HepG2 (cell line): Measurements from ENCODE around the gene NOL12. TPM values are rescaled to one million over a fixed set of nuclear protein-coding genes. Genes with fewer than 3 reads are reported as not detected.
A peak's percentile ranks its signal among the peaks of the same experiment; 100 is the strongest.

Experiments
- ARNT2 ChIP-seq: sonication (generic); formaldehyde crosslinking; IDR thresholded peaks from 2 replicates; pipeline ENCODE4 v1.8.0; 2022; ENCODE audit warnings: mild to moderate bottlenecking, low read depth, missing genetic modification reagents, moderate library complexity
- BRD4 ChIP-seq: sonication (generic); formaldehyde crosslinking; IDR thresholded peaks from 2 replicates; pipeline ENCODE4 v1.4.0; 2020; ENCODE audit warnings: missing genetic modification reagents
- CREM ChIP-seq, 2 experiments: sonication (generic) in 1 of 2; formaldehyde crosslinking in 1 of 2; IDR thresholded peaks; 2 replicates each; pipeline versions ENCODE4 v1.4.0 to v1.6.1; 2016 to 2020; ENCODE audit warnings: antibody characterized with exemption in 1 of 2, mild to moderate bottlenecking in 1 of 2, missing genetic modification reagents in 1 of 2
- GATAD2A ChIP-seq: IDR thresholded peaks from 2 replicates; pipeline ENCODE4 v1.6.1; 2016
- KDM1A ChIP-seq: IDR thresholded peaks from 2 replicates; pipeline ENCODE4 v1.6.1; 2016; ENCODE audit warnings: missing compliant biosample characterization
- KDM2A ChIP-seq: sonication (generic); formaldehyde crosslinking; IDR thresholded peaks from 2 replicates; pipeline ENCODE4 v1.4.0; 2020; ENCODE audit warnings: low read depth, missing genetic modification reagents, borderline replicate concordance
- NFYC ChIP-seq: IDR thresholded peaks from 2 replicates; pipeline ENCODE4 v1.6.1; 2016; ENCODE audit warnings: missing genetic modification reagents, missing compliant biosample characterization
- PHB2 ChIP-seq: fragments of 450-650 bp; IDR thresholded peaks from 2 replicates; pipeline ENCODE4 v1.6.1; 2018; ENCODE audit not compliant: partially characterized antibody
- POLR2AphosphoS5 ChIP-seq: IDR thresholded peaks from 2 replicates; pipeline ENCODE4 v1.6.1; 2012; ENCODE audit warnings: low read depth, low read length
- RAD51 ChIP-seq: fragments of 450-650 bp; IDR thresholded peaks from 2 replicates; pipeline ENCODE4 v1.6.1; 2016; ENCODE audit warnings: borderline replicate concordance
- SKI ChIP-seq: fragments of 450-650 bp; IDR thresholded peaks from one replicate; pipeline ENCODE4 v1.6.1; 2018; ENCODE audit warnings: mild to moderate bottlenecking; ENCODE audit not compliant: partially characterized antibody
- SOX6 ChIP-seq, 2 experiments: fragments of 450-650 bp in 1 of 2; sonication (generic) in 1 of 2; formaldehyde crosslinking in 1 of 2; IDR thresholded peaks; 2 replicates each; pipeline versions ENCODE4 v1.4.0 to v1.6.1; 2017 to 2020; ENCODE audit warnings: antibody characterized with exemption in 1 of 2, mild to moderate bottlenecking in 1 of 2, missing genetic modification reagents in 1 of 2
- SSRP1 ChIP-seq: IDR thresholded peaks from 2 replicates; pipeline ENCODE4 v1.6.1; 2016; ENCODE audit warnings: control low read depth
- TBX2 ChIP-seq: sonication (generic); formaldehyde crosslinking; IDR thresholded peaks from 2 replicates; pipeline ENCODE4 v1.5.0; 2020; ENCODE audit warnings: missing genetic modification reagents, mild to moderate bottlenecking, borderline replicate concordance
- TGIF2 ChIP-seq: IDR thresholded peaks from 2 replicates; pipeline ENCODE4 v1.6.1; 2016; ENCODE audit warnings: control low read depth, missing compliant biosample characterization
- ZBTB38 ChIP-seq: sonication (generic); formaldehyde crosslinking; IDR thresholded peaks from 2 replicates; pipeline ENCODE4 v1.5.1; 2020; ENCODE audit warnings: mild to moderate bottlenecking, missing genetic modification reagents
- ZFY ChIP-seq: sonication (generic); formaldehyde crosslinking; IDR thresholded peaks from 2 replicates; pipeline ENCODE4 v1.4.0; 2020; ENCODE audit warnings: missing genetic modification reagents
- ZMYM2 ChIP-seq: sonication (generic); formaldehyde crosslinking; IDR thresholded peaks from 2 replicates; pipeline ENCODE4 v1.8.0; 2022; ENCODE audit warnings: mild to moderate bottlenecking, missing genetic modification reagents
- ZMYM3 ChIP-seq: sonication (generic); formaldehyde crosslinking; IDR thresholded peaks from 2 replicates; pipeline ENCODE4 v1.5.1; 2020; ENCODE audit warnings: mild to moderate bottlenecking, missing genetic modification reagents
- ZNF24 ChIP-seq: fragments of 450-650 bp; IDR thresholded peaks from 2 replicates; pipeline ENCODE4 v1.6.1; 2017; ENCODE audit warnings: antibody characterized with exemption, mild to moderate bottlenecking
- ZNF264 ChIP-seq: sonication (generic); formaldehyde crosslinking; IDR thresholded peaks from 2 replicates; pipeline ENCODE4 v1.4.0; 2020; ENCODE audit warnings: missing genetic modification reagents
- ZNF629 ChIP-seq: sonication (generic); formaldehyde crosslinking; conservative IDR thresholded peaks from 2 replicates; pipeline ENCODE4 v1.5.0; 2020; ENCODE audit warnings: missing genetic modification reagents
- polyA plus RNA-seq, 8 experiments: library from polyadenylated mRNA; depleted of rRNA in 3 of 8; stranded (reverse) in 7 of 8; unstranded in 1 of 8; fragments of >200 nt; fragmentation: Illumina TruSeq in 4 of 8; extraction: Trizol in 4 of 8; gene quantifications; 2 replicates each; pipeline versions ENCODE4 v1.2.1 to v1.2.3, GENCODE V29; 2011 to 2016; ENCODE audit warnings: low read depth in 4 of 8, missing spikeins in 1 of 8, mixed read lengths in 1 of 8; ENCODE audit not compliant: insufficient read depth in 1 of 8
- total RNA-seq, 5 experiments: library from RNA; depleted of rRNA; stranded (reverse); fragments of >200 nt; fragmentation: Illumina TruSeq; extraction: Trizol; gene quantifications; 2 replicates each; pipeline ENCODE4 v1.2.3, GENCODE V29; 2016; ENCODE audit warnings: low read depth in 1 of 5
- TF ChIP-seq, protein P1 (sequence below): sonication (generic); formaldehyde crosslinking; IDR thresholded peaks from 2 replicates; pipeline ENCODE4 v1.9.0; 2021; ENCODE audit warnings: mild to moderate bottlenecking, missing genetic modification reagents
- TF ChIP-seq, protein P2 (sequence below): sonication (generic); formaldehyde crosslinking; IDR thresholded peaks from 2 replicates; pipeline ENCODE4 v1.4.0; 2020; ENCODE audit warnings: missing genetic modification reagents

Gene NOL12
- total and polyA plus RNA-seq, 2 of the 13 experiments (the other 11 are each of a cell fraction or from before 2014, with no cell fraction given) = 14.3 to 31.4 TPM

DNA sequence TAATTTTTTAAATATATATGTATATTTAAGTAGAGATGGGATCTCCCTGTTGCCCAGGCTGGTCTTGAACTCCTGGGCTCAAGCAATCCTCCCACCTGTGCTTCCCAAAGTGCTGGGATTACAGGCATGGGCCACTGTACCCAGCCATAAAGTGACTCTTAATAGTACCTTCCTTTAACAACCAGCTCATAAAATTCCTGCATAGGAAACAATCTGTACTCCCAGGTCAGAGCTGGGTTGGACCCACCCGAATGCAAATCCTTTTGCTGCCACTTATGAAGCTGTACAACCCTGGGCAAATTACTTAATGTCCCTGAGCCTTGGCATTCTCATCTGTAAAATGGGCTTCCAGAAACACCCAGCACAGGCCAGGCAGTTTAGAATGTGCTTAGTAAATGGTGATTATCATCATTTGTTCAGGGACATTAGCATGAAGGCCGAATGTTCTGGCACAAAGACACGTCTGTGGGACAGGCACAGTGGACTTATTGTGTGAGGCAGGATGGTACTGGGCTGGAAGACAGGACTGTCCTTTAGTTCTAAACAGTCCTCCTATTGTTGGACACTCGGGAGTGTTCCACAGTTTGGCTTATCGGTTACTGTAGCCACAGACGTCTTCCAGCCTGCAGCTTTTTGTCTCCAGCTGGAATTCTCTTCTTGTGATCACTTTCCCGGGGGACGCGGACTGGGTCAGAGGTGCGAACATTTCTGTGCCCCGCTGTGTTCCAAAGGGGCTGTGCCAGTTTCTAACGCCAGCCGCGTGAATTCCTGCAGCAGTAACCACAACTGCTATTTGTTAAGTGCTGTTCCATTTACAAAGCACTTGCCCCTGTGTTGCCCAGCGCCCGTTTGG, 21.7 kb upstream of the NOL12 start (continued):
- TF ChIP-seq SOX6 (IDR thresholded peaks at IDR 0.05) = no peak
- peak; percentile 44 for TF ChIP-seq SOX6 (CRISPR knock-in tag; IDR thresholded peaks at IDR 0.05)
- no peak for TF ChIP-seq BRD4 (CRISPR knock-in tag)
- TF ChIP-seq NFYC (CRISPR knock-in tag) = no peak
- TF ChIP-seq POLR2AphosphoS5 = peak; percentile 42; the same call in 1 of the 2 replicates
- peak; percentile 93 for TF ChIP-seq ZMYM3 (CRISPR knock-in tag)
- TF ChIP-seq SKI = peak; percentile 48
- no peak for TF ChIP-seq KDM2A (CRISPR knock-in tag)
- TF ChIP-seq, protein P1, sequence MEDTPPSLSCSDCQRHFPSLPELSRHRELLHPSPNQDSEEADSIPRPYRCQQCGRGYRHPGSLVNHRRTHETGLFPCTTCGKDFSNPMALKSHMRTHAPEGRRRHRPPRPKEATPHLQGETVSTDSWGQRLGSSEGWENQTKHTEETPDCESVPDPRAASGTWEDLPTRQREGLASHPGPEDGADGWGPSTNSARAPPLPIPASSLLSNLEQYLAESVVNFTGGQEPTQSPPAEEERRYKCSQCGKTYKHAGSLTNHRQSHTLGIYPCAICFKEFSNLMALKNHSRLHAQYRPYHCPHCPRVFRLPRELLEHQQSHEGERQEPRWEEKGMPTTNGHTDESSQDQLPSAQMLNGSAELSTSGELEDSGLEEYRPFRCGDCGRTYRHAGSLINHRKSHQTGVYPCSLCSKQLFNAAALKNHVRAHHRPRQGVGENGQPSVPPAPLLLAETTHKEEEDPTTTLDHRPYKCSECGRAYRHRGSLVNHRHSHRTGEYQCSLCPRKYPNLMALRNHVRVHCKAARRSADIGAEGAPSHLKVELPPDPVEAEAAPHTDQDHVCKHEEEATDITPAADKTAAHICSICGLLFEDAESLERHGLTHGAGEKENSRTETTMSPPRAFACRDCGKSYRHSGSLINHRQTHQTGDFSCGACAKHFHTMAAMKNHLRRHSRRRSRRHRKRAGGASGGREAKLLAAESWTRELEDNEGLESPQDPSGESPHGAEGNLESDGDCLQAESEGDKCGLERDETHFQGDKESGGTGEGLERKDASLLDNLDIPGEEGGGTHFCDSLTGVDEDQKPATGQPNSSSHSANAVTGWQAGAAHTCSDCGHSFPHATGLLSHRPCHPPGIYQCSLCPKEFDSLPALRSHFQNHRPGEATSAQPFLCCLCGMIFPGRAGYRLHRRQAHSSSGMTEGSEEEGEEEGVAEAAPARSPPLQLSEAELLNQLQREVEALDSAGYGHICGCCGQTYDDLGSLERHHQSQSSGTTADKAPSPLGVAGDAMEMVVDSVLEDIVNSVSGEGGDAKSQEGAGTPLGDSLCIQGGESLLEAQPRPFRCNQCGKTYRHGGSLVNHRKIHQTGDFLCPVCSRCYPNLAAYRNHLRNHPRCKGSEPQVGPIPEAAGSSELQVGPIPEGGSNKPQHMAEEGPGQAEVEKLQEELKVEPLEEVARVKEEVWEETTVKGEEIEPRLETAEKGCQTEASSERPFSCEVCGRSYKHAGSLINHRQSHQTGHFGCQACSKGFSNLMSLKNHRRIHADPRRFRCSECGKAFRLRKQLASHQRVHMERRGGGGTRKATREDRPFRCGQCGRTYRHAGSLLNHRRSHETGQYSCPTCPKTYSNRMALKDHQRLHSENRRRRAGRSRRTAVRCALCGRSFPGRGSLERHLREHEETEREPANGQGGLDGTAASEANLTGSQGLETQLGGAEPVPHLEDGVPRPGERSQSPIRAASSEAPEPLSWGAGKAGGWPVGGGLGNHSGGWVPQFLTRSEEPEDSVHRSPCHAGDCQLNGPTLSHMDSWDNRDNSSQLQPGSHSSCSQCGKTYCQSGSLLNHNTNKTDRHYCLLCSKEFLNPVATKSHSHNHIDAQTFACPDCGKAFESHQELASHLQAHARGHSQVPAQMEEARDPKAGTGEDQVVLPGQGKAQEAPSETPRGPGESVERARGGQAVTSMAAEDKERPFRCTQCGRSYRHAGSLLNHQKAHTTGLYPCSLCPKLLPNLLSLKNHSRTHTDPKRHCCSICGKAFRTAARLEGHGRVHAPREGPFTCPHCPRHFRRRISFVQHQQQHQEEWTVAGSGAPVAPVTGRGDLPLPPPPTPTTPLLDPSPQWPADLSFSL = no peak
- peak; percentile 50; the same call in 1 of the 2 replicates for TF ChIP-seq ZBTB38 (CRISPR knock-in tag)
- TF ChIP-seq ZNF24 = peak; percentile 27; the same call in 1 of the 2 replicates
- TF ChIP-seq PHB2 = no peak
- TF ChIP-seq, protein P2, sequence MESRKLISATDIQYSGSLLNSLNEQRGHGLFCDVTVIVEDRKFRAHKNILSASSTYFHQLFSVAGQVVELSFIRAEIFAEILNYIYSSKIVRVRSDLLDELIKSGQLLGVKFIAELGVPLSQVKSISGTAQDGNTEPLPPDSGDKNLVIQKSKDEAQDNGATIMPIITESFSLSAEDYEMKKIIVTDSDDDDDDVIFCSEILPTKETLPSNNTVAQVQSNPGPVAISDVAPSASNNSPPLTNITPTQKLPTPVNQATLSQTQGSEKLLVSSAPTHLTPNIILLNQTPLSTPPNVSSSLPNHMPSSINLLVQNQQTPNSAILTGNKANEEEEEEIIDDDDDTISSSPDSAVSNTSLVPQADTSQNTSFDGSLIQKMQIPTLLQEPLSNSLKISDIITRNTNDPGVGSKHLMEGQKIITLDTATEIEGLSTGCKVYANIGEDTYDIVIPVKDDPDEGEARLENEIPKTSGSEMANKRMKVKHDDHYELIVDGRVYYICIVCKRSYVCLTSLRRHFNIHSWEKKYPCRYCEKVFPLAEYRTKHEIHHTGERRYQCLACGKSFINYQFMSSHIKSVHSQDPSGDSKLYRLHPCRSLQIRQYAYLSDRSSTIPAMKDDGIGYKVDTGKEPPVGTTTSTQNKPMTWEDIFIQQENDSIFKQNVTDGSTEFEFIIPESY (CRISPR knock-in tag) = peak; percentile 73
- no peak for TF ChIP-seq TGIF2 (CRISPR knock-in tag)
- no peak for TF ChIP-seq ZNF264 (CRISPR knock-in tag)
- TF ChIP-seq TBX2 (CRISPR knock-in tag) = peak; percentile 36; the same call in 1 of the 2 replicates
- no peak for TF ChIP-seq ARNT2 (CRISPR knock-in tag)
- TF ChIP-seq SSRP1 (CRISPR knock-in tag) = 0 out of 2 replicates have a peak, but pooled peaks have one; percentile 49
- TF ChIP-seq KDM1A = peak; percentile 92; the same call in 1 of the 2 replicates
- peak; percentile 56; the same call in 1 of the 2 replicates for TF ChIP-seq ZMYM2 (CRISPR knock-in tag)
- TF ChIP-seq CREM (IDR thresholded peaks at IDR 0.05) = no peak
- TF ChIP-seq CREM (CRISPR knock-in tag; IDR thresholded peaks at IDR 0.05) = no peak
- 0 out of 2 replicates have a peak, but pooled peaks have one; percentile 20 for TF ChIP-seq GATAD2A (CRISPR knock-in tag)
- TF ChIP-seq ZFY (CRISPR knock-in tag) = no peak
- peak; percentile 99 for TF ChIP-seq ZNF629 (CRISPR knock-in tag)
- no peak for TF ChIP-seq RAD51
